ENCODE data around the gene OTOGL. TPM values are rescaled to one million over a fixed set of nuclear protein-coding genes. Genes with fewer than 3 reads are reported as not detected.

OTOGL gene
- total RNA-seq, 4 donors from 2014 or later: 0.04 to 0.57 (median 0.23) TPM; not detected in 1

GRCh38 chr12:80195737-80196136 is 96.4 kb downstream of the OTOGL start:
- Histone ChIP-seq H3K4me1 (no peaks in the 10 kb centered on the region), H3K27ac (no peak overlapping the region), H3K27me3 (no peaks in the 10 kb centered on the region), H3K4me3 (no peak overlapping the region), H3K9me3 (no peaks in the 10 kb centered on the region), H3K36me3 (no peaks in the 10 kb centered on the region)
- TF ChIP-seq POLR2A (IDR thresholded peaks at IDR 0.05): no peak
- TF ChIP-seq, protein P1, sequence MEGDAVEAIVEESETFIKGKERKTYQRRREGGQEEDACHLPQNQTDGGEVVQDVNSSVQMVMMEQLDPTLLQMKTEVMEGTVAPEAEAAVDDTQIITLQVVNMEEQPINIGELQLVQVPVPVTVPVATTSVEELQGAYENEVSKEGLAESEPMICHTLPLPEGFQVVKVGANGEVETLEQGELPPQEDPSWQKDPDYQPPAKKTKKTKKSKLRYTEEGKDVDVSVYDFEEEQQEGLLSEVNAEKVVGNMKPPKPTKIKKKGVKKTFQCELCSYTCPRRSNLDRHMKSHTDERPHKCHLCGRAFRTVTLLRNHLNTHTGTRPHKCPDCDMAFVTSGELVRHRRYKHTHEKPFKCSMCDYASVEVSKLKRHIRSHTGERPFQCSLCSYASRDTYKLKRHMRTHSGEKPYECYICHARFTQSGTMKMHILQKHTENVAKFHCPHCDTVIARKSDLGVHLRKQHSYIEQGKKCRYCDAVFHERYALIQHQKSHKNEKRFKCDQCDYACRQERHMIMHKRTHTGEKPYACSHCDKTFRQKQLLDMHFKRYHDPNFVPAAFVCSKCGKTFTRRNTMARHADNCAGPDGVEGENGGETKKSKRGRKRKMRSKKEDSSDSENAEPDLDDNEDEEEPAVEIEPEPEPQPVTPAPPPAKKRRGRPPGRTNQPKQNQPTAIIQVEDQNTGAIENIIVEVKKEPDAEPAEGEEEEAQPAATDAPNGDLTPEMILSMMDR (IDR thresholded peaks at IDR 0.05): no peak
- WGBS, 2 donors: 44 to 55% methylated on average over 2 of the region's 2 CpGs
- no peak for DNase-seq
- intact Hi-C loops (cut with DNase I): loop anchor here (10.0 kb wide), 1 partner anchor 79 kb away; no protein-coding TSS in a partner anchor

GRCh38 chr12:80196419-80196818 is 97.1 kb downstream of the OTOGL start:
- no peak overlapping the region for H3K27ac ChIP-seq
- no peaks in the 10 kb centered on the region for H3K27me3 ChIP-seq
- H3K9me3 ChIP-seq: no peaks in the 10 kb centered on the region
- no peak overlapping the region for H3K4me3 ChIP-seq
- no peak for DNase-seq
- H3K4me1 ChIP-seq: no peaks in the 10 kb centered on the region
- intact Hi-C loops (cut with DNase I): loop anchor here (10.0 kb wide), 1 partner anchor 78 kb away; no protein-coding TSS in a partner anchor
- TF ChIP-seq, protein P1 (IDR thresholded peaks at IDR 0.05): no peak
- TF ChIP-seq POLR2A (IDR thresholded peaks at IDR 0.05): no peak
- 76 to 91% methylated on average over 2 of the region's 2 CpGs for WGBS, 2 donors
- no peaks in the 10 kb centered on the region for H3K36me3 ChIP-seq

DNA sequence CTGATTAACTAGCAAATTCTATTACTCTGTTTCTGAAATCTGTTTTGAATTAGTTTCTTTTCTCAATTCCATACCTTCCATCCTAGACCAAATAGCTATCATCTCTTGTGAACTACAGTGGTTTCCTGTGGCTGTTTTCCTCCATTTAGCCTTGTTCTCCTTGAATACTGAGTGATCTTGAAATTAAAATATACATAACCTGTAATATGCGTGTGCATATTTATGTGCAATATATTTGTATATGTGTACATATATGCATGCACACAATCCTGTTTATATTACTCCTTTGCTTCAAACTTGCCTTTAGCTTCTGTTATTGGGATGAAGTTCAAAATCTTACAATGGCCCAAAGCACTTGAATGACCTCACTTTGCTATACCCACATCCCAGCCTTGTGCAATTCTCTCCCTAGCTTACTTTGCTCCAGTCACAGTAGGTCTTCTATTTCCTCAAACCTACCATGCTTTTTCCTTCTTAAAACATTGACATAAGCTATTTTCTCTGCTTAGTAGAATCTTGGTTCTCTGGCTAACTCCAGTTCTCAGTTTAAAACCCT is 99.5 kb downstream of the OTOGL start:
- intact Hi-C loops (cut with DNase I): loop anchor here (10.0 kb wide), 1 partner anchor 76 kb away; no protein-coding TSS in a partner anchor
- 90 to 95% methylated on average over 1 of the region's 1 CpG for WGBS, 2 donors
- TF ChIP-seq POLR2A (IDR thresholded peaks at IDR 0.05): no peak
- TF ChIP-seq, protein P1 (IDR thresholded peaks at IDR 0.05): no peak
- Histone ChIP-seq H3K36me3 (no peaks in the 10 kb centered on the region), H3K27ac (no peak overlapping the region), H3K4me3 (no peak overlapping the region), H3K9me3 (no peaks in the 10 kb centered on the region), H3K4me1 (no peaks in the 10 kb centered on the region), H3K27me3 (no peaks in the 10 kb centered on the region)
- DNase-seq: no peak

DNA sequence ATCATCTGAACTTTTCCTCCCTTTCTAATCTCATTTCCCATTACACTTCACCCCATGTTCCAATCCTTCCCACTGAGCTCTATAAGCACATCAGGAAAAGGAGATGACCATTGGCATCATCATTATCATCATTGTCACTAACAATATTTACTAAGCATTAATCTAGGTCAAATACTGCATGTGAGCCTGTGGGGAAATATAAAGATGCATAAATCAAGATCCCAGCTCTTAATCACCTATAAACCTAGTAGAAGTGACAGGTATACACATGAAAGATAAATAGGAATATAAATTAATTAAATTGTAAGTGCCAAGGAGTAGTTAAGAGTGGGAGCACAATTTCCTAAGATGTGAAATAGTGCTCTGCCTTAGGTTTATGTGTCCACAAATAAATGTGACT is 100.6 kb downstream of the OTOGL start:
- no peaks in the 10 kb centered on the region for H3K9me3 ChIP-seq
- no peaks in the 10 kb centered on the region for H3K27me3 ChIP-seq
- H3K4me3 ChIP-seq: no peak overlapping the region
- H3K4me1 ChIP-seq: no peaks in the 10 kb centered on the region
- no peaks in the 10 kb centered on the region for H3K36me3 ChIP-seq
- DNase-seq: no peak
- H3K27ac ChIP-seq: no peak overlapping the region
- intact Hi-C loops (cut with DNase I): loop anchor here (10.0 kb wide), 1 partner anchor 75 kb away; no protein-coding TSS in a partner anchor
- TF ChIP-seq POLR2A (IDR thresholded peaks at IDR 0.05): no peak
- TF ChIP-seq, protein P1 (IDR thresholded peaks at IDR 0.05): no peak

GRCh38 chr12:80200414-80200813 is 101.1 kb downstream of the OTOGL start:
- H3K27me3 ChIP-seq: no peaks in the 10 kb centered on the region
- H3K27ac ChIP-seq: no peak overlapping the region
- DNase-seq: no peak
- TF ChIP-seq, protein P1 (IDR thresholded peaks at IDR 0.05): no peak
- no peak for TF ChIP-seq POLR2A (IDR thresholded peaks at IDR 0.05)
- intact Hi-C loops (cut with DNase I): no loop called here
- 31 to 73% methylated on average over 1 of the region's 1 CpG for WGBS, 2 donors
- H3K4me1 ChIP-seq: no peaks in the 10 kb centered on the region
- no peak overlapping the region for H3K4me3 ChIP-seq
- no peaks in the 10 kb centered on the region for H3K36me3 ChIP-seq
- no peaks in the 10 kb centered on the region for H3K9me3 ChIP-seq
